LNCAP (cell line): ENCODE measurements around the gene NCK2.

ENCODE experiments used
- TF ChIP-seq, protein P1 (sequence below): fragments of 450-650 bp; IDR thresholded peaks from 2 replicates; pipeline ENCODE4 v1.5.1; 2017; ENCODE audit warnings: mild to moderate bottlenecking

The NCK2 gene

GRCh38 chr2:105730170-105730569 is 14.5 kb upstream of the NCK2 start:
- TF ChIP-seq, protein P1, sequence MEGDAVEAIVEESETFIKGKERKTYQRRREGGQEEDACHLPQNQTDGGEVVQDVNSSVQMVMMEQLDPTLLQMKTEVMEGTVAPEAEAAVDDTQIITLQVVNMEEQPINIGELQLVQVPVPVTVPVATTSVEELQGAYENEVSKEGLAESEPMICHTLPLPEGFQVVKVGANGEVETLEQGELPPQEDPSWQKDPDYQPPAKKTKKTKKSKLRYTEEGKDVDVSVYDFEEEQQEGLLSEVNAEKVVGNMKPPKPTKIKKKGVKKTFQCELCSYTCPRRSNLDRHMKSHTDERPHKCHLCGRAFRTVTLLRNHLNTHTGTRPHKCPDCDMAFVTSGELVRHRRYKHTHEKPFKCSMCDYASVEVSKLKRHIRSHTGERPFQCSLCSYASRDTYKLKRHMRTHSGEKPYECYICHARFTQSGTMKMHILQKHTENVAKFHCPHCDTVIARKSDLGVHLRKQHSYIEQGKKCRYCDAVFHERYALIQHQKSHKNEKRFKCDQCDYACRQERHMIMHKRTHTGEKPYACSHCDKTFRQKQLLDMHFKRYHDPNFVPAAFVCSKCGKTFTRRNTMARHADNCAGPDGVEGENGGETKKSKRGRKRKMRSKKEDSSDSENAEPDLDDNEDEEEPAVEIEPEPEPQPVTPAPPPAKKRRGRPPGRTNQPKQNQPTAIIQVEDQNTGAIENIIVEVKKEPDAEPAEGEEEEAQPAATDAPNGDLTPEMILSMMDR, result no peak

- TF ChIP-seq, protein P1, result no peak
These were observed 13.2 kb upstream of the NCK2 start for GRCh38 chr2:105731511-105731910.

DNA sequence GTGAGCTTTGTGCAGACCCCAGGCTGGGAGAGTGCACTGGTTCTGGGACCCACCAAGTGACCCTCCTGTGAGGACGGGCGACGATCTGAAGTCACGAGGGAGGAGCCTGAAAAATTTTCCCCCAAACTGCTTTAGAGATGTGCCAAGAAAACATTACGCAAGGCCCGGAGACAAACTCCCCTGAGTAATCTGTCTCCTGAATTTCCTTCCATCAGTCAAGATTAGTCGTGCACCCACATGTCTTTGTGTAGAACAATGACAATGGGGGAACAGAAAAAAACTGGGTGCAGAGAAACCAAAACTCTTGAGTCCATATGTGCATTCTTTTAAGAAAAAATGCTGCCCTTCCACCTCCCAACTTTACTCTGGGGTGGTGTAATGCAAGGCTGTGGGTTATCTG is 12.6 kb upstream of the NCK2 start:
- TF ChIP-seq, protein P1, result no peak

GRCh38 chr2:105732955-105733607 is 11.6 kb upstream of the NCK2 start:
- TF ChIP-seq, protein P1, result no peak

DNA sequence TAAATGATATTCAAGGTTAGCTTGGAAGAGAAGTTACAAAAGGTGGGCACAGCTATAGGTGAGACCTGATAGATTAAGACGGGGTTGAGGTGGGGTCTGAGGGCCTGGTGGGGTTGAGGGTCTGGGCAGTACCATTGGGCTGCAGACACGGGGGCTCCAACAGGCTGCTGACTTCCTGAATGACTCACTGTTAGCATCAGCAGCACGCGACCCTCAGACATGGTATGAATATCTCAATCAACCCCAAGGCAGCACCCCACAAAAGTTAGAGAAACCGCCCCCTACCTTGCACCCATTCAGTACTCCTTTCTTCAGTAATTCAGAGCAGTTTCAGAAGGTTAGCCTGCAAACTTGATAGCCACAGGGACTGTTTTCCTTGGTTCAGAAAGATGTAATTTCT is 10.8 kb upstream of the NCK2 start:
- TF ChIP-seq, protein P1, result no peak

DNA sequence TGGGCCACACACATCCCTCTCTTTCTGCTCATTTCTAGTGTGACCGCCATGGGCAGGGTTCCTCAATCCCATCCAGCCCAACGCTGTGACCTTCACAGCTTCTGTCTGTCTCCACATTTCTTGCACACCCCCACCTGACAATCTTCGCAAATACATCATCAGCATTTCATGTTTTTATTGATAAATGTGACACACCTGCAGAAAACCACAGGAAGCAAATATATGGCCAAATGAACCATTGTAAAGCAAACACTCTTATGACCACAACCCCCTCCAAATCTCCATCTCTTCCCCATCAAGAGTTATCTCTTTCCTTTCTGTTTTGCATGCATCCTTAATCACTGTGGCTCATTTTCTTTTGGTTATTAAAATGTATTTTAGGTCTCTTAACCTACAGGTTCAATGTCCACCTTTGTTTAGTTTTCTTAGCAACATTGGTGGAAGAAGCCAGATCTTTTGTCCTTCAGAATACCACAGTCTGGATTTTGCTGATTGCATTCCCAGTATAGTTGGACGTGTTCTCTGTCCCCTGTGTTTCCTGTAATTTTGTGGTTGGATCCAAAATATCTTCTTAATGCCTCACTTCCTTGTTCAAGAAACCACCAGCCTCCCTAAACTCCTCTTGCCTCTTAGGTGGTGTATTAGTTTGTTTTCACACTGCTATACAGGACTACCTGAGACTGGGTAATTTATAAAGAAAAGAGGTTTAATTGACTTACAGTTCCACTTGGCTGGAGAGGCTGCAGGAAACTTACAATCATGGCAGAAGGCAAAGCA is 9.8 kb upstream of the NCK2 start:
- TF ChIP-seq, protein P1, result no peak

DNA sequence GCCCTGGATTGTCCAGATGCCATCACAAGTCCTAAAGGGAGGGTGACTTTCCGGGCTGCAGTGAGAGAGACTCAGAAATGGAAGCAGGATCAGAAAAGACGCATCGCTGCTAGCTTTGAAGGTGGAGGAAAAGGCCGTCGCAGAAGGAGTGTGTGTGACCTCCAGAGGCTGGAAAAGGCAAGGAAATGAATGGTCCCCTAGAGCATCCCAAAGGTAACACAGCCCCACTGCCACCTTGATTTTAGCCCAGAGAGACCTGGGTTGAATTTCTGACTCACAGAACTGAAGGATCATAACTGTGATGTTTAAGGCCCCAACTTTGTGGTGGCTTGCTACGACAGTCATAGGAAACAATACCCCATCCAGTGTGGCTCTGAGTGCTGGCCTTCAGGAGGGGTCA is 8.6 kb upstream of the NCK2 start:
- TF ChIP-seq, protein P1, result no peak
